Left colon (tissue), 2 donors: Measurements from ENCODE around the gene TP63. TPM values are rescaled to one million over a fixed set of nuclear protein-coding genes. Genes with fewer than 3 reads are reported as not detected.

Experiments used
- ATAC-seq: fragments of 200-7000 bp; cut with Tn5 transposase; one replicate; pipeline ENCODE4 v1.9.1; 2020; ENCODE audit warnings: mild to moderate bottlenecking, moderate library complexity
- DNase-seq, 2 donors: peaks; one replicate each; pipeline ENCODE4 v3.0.0-alpha.2; 2020
- intact Hi-C, 2 donors: fragments of 100-400 bp; cut with DNase I in 1 of 2; cut with micrococcal nuclease in 1 of 2; formaldehyde crosslinking; loops; one replicate each; pipeline versions ENCODE4 v1.11.2 to v1.14.0; 2022; cut with DNase I, micrococcal nuclease
- total RNA-seq, 2 donors: library from RNA; stranded (reverse); fragmentation: NEBNext Ultra II Directional; extraction: Animal tissue kit (Norgen Biotek cat#: 25700); gene quantifications; one replicate each; pipeline ENCODE4 v1.2.1, GENCODE V29; 2021
- donor health status: DM: no; HTN: no; CAD: no.
- donor health status: DM: yes; HTN: yes; CAD: no.

Gene TP63
- total RNA-seq, 2 donors from 2014 or later: 0.11 TPM; not detected in 1

DNA sequence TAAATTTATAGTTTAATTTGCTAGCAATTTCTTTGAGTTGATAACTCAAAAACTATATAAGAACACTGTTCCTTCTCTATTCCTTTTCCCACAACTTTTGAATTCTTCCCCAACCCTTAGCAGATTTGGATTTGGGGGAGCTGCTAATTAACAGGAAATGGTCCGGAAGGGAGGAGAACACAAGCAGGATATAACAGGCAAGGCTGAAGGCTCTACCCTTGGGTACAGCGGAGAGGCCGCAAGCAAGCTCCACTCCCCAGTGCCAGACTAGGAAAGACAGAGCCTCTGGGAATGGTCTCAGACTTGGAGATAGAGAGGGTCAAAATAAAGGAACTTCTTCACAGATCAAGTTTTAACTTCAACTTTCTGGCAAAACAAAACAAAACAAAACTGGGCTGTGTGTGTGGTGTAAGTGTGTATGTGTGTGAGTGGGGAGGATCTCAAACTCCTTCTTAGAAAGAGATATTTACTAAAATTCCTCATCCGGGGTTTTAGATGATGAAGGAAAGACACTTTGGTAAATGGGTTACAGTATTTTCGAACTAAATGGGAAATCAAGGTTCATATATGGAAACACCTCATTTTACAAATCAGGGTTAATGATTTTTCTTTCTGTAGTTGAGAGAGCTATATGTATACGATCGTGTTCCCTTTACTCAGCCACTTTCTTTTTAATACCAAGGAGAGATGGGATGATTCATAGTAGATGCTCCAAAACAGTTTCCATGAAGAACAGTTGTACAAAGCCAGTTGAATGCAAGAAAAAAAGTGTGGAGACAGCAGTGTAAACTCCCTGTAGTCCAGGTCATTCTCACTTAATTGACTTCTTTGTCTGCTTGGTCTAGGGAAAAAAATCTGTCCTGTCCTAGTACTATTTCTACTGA, 161.1 kb downstream of the TP63 start:
- ATAC-seq (no peak), DNase-seq (no peak)
- intact Hi-C loops: no loop called here

DNA sequence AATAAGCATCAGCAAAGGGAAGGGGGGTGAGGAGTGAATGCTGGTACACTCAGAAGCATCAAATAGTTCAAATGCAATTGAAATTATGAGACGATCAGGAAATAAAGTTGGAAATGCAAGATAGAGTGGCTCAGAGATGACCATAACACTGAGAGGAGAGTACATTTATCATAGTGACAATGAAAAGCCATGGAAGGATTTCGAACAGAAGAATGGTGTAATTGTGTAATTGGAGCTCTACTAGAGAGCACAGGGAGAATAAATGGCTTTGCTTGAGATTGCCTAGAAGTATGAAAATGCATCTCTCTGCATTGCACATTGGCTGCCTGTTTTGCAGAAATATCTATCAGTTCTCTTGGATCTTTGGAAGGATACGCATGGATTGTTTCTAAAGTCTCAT, 163.3 kb downstream of the TP63 start:
- intact Hi-C loops: no loop called here
- no peak for ATAC-seq
- DNase-seq: no peak

DNA sequence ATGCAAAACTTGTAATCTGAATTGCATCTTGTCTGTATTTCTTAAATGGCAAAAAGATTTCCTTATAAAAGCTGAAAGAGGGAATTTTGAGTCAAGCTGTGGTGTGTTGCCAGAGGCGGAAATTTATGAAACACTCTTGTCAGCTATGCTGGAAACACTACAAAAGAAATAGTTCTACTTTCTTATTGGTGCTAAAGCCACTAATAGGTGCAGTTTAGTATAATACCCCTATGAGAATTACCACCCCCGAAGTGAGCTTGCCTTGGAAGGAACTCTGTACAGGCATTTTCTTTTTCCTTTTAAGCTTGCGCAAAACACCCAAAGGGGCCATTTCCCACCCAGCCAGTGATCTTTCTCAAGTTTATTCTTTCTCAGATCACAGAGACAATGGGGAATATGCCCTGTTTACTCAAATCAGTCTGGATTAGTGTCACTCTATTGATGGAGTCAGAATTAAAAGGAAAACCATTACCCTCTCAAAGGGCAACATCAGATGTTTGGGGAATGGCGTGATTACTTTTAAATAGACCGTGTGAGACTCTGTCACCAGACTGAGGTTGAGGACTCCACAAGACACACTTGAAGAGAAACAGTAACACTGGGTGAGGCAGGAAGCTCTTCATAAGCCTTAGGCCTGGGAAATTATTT, 166.0 kb downstream of the TP63 start:
- no peak for ATAC-seq
- intact Hi-C loops: no loop called here
- DNase-seq: no peak

DNA sequence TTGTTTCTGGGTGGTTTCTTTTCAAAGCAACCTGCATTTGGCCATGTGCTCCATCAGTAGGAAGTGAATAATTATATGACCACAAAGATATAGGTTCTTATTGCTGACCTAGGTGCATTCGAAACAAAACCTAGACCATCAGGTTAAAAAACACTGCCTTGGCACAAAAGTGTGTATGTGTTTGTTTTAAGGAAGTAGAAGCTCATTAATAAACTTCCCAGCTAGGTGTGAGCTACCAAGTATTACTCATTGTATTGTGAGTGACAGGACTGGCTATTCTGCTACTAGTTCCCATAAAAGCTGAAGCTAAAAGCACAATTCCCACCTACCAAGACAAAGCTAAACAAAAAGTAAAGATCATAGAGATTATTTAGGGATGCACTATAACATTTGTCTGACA, 168.2 kb downstream of the TP63 start:
- no peak for ATAC-seq

DNA sequence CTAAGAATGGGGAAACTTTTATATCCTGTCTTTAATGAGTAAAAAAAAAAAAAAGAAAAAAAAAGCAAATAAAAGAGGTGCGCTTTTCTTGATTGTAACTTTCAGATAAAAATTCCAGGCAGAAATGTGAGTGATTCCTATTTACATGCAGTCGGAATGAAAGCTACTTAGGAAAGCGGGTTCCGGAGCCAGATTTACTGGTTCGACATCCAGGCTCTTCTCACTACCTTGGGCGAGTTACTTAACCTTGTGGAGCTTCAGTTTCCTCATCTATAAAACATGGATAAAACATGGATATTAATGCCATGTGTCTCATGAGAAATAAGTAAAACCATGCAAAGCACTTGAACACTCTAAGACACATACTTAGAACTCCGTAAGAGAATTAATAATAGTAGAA, 169.2 kb downstream of the TP63 start:
- no peak for DNase-seq
- intact Hi-C loops: no loop called here
- no peak for ATAC-seq

More for the DNA sequence above, 168.2 kb downstream of the TP63 start:
- DNase-seq: no peak
- intact Hi-C loops: no loop called here

DNA sequence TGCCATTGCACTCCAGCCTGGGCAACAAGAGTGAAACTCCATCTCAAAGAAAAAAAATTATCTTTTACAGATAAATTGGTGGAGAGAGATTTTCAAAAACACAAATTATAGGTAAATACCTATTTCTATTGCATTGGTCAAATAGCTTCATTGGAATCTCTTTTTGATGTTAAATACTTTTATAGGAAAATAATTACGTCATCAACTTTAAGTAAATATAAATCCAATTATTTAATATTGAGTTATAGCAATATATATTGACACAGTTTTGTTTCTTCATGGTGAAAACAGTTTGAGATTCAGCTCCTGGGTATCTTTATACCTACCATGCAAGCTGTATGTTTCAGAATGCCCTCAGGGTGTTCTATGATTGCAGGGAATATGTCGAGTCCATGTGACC, 172.1 kb downstream of the TP63 start:
- intact Hi-C loops: no loop called here
- no peak for DNase-seq
- no peak for ATAC-seq

DNA sequence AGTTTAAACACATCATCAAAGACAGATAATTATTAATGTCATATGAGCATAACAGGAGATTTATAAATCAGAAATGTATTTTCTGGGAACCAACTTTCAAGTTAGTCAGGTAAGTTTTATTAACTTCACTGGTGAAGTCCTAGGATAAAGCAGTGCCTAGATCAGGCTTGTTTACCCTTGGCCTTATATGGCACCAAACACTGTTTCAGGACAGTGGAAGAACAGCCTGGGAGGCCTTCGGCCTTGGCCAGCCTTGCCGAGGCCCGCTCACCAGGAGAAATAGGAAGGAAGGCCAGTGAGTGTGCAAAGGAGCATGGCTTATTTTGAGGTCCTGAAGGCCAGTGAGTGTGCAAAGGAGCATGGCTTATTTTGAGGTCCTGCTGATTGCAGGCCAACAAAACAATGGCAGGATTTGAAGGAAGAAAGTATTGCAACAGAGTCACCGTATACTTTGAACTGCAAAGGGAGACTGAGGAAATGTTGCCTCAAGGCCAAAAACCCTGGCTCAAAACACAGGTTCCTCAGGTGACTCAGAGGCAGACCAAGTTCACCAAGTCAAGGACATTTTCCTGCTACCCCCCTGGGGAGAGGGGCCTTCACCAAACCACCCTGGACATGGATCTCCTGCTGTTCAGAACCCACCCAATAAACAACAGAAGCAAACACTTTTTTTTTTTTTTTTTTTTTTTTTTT, 174.3 kb downstream of the TP63 start:
- intact Hi-C loops: no loop called here
- ATAC-seq (no peak), DNase-seq (no peak)

DNA sequence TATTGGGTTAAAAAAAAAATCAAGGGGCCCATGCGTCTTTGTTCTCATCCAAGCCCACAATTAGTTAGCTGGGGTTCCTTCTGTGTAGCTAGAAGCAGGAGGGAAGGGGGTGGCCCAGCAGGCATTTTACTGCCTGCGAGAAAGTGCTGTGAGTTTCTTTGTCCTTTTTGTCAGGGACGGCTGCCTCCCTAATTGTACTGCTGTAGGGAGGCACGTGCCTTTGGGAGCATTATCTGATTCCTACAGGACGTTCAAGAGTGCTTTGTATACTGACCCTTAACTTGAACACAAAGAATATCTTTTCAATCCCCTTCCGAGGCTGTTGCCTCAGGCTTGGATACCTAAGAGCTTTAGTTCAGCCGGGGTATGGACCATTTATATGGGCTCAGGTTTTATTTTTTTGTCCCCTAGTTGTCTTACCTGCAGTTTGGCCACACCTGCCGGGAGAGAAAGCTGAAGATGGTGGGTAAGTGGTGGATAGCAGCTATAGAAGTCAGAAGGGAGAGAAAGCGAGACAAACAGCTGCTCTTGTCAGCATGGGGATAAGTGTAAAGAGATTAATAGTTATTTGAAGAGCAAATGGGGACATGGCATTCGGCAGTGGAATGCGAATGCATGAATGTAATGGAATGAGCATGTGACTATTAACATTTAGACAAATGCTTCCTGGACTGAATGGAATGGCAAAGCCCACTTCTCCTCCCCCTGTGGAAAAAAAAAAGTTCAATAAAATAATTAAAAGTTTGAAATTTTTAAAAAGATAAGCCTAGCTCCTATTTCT, 175.2 kb downstream of the TP63 start:
- DNase-seq (no peak), ATAC-seq (no peak)
- intact Hi-C loops: no loop called here

DNA sequence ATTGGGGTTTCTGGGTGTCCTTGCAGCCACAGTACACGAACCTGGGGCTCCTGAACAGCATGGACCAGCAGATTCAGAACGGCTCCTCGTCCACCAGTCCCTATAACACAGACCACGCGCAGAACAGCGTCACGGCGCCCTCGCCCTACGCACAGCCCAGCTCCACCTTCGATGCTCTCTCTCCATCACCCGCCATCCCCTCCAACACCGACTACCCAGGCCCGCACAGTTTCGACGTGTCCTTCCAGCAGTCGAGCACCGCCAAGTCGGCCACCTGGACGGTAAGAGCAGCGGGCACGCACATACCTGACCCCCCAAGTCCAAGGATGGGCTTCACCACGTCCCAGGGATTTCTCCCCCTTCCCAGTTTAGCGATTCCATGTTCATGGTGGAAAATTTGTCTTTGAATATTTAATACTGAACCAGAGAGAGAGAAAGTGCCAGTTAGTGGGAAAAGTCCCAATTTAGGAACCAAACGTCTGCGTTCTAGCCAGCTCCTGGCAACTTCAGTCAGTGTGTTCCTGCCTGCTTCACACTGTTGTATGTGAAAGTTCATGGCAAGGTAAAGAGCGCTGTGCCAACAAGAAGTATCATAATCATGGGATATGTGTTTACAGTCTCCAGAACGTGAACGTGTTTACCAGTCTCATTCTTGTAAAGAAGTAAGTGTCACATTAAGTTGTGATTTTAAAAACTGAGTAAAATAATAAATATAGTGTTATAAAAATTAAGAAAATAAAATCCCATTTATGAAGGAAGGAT, 177.2 kb downstream of the TP63 start:
- intact Hi-C loops: no loop called here
- DNase-seq: no peak
- no peak for ATAC-seq

DNA sequence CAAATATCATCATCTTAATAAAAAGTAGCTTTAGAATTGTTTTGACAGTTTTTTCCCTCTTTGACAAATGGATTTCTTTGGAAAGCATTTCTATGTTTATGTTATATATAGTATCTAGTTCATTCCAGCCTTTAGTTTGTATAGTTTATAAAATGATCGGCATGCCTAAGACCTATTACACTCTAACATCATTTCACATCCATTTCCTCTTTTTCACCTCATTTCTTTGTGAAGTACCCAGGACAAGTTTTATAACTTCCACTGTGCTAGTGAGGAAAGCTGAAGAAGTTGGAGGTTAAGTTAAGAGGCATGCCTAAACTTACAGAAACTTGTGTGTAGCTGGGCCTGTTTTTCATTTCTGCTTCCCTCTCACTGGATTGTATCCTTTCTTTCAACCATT, 178.4 kb downstream of the TP63 start:
- DNase-seq: no peak
- ATAC-seq: no peak
- intact Hi-C loops: no loop called here

DNA sequence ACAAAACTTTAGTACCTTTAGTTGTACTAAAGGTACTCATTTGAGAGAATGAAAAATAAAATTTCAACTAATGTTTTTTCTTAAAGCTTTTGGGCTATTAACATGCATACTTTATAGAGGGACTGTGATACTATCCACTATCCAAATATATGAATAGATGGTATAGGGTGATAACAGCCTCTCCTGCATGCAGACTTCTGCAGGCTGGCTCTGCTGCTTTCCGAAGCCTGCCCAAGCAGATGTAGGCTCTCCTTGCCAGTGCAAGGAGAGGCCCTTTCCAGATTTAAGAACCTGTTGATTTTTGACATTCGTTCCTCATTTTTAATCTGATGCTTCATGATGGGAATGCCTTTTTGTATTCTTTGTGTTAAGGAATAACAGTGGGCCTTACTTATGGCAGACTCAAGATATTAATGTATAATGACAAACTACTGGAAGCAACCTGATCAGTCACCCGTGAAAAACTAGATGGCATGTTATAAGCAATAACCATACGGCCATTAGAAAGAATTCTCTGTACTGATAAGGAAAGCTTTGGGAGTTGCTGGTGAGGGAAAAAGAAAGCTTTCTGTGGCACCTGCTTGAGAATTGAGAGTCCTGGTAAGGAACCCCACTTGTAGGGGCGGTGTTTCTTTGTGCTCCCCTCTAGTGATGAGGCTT, 181.7 kb downstream of the TP63 start:
- intact Hi-C loops: no loop called here

DNA sequence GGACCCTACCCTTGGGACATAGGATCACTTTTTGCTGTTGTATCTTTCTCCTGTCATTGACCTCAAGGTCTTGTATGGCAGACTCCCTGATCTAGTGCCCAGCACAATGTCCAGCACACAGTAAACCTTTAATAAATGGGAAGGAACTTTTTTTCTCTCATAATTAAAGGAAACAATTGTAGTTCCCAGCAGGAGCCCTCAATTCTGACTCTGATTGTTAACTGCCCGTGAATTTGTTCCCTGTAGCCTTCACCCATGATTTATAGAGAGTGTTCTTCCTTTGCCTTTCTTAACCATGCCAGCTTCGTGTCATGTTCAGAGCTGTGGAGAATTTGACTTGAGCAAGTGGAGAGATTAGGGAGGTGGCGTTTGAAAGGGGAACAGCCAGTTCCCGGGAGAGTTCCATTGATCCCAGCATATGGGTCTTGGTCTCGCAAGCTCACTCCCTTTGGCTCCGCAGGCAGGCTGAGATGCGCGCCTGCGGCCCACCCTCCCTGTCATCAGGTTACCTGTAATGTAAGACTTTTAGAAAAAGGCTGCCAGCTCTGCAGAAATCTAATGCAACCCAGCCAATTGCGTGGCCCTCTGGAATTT, 182.6 kb downstream of the TP63 start:
- DNase-seq: no peak
- no peak for ATAC-seq
- intact Hi-C loops: no loop called here

More for the DNA sequence above, 181.7 kb downstream of the TP63 start:
- ATAC-seq (no peak), DNase-seq (no peak)

DNA sequence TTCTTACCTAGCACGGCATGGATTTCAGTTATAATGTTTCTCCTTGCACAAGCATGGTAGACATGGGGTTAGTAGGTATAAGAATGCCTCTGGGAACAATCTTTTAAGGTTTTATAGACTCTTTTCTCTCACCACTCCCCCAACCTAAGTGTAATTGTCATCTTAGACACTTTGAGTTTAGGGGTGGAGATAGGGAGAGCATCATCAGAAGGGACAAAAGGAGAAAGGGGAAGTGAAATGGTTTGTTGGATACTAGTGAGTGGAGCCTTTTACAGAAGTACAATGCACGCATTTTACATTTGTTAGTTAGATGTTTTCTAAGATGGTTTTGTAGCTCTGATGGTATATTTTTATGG, 189.2 kb downstream of the TP63 start:
- DNase-seq (no peak), ATAC-seq (no peak)
- intact Hi-C loops: no loop called here

DNA sequence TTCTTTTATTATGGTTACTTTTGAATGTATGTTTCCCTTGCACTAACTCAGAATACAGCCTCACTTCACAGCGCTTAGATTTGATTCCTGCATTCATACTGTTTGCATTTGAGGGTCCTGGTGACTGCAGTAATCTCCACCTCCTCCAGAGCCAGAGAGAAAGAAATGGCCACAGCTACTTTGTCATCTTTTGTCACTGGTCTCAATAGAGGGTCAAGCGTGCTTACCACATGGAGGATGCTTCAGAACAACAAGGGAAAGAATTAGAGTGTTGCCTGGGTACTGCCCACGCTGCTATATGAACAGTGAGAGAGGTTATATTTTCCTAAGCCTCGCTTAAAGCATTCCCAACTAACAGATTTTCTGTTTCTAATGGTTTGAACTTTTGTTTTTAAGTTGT, 190.1 kb downstream of the TP63 start:
- DNase-seq (no peak), ATAC-seq (no peak)
- intact Hi-C loops: no loop called here

DNA sequence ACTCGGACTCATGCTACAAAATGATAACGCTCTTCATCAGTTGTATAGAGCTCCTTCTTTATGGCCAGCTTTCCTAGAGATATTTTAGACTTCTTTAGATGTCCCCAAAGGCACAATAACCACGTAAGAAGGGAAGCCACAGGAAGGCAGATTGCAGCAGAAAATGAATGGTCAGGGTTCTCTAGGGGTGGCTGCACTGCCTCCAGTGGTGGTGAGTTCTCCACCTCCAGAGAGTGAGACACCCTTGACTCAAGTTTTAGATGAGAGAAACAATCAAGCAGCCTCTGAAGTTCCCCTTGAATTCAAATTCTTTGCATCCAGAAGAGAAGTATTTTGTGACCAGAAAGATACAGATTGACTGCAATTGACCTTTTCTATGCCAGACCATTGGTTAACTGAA, 191.5 kb downstream of the TP63 start:
- ATAC-seq: no peak
- intact Hi-C loops: no loop called here
- DNase-seq: no peak

DNA sequence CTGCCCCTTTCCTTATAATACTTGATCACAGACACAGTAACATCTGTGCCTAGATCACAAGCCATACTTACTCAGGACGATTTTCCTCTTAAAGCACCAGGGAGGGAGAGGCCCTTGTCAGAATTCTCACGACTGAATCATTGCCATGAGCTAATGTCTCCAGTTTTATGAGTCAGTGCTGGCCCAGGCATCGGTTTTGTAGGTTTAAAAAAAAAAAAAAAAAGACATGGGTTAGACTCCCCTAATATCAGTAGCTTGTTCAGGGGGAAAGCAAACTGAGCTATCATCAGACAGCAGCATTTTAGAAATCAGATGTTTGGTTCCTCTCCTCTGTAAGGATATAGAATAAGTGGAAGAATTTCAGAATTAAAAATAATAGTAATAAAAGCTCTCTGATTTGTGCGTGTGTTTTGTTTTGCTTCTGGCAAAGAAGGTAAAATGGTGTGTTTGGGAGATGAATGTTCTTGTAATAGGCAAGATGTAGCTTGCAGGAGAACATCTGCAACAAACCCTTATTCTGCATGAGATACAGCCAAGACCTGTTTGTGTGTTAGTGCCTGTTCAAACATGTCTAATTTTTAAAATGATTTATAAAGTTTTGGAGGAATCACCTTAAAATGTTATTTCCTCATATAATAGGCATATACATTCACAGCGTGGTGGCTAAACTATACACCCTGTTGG, 193.6 kb downstream of the TP63 start:
- DNase-seq (no peak), ATAC-seq (no peak)
- intact Hi-C loops: no loop called here

DNA sequence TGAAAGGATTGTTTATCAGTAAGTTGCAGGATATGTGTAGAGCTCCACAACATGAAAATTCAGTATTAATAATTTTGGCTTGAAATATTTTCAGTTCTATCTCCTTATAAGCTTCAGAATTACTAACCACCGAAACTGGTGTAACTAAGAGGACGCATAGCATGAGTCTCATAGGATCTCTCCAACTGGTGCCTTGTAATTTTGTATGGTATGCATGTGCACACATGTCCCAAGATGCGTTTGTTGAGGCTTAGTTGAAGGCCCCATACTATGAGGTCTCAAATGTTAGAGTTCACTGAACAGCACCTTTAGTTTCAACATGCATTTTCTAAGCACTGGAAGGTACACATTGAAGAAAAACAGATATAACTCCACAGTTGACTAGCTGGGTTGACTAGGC, 195.4 kb downstream of the TP63 start:
- no peak for DNase-seq
- no peak for ATAC-seq
- intact Hi-C loops: no loop called here
